Caco-2 (cell line): ENCODE data around the gene TENT5A. TPM values are rescaled to one million over a fixed set of nuclear protein-coding genes. Genes with fewer than 3 reads are reported as not detected.

Experiments used
- BruUV-seq: library from RNA; stranded (reverse); fragments of 400-500 nt; replicated peaks from 2 replicates; lab custom pipeline; 2021; lab: Mats Ljungman, UMichigan
- CTCF ChIA-PET: fragments of 300-600 bp; sonication (Branson Sonifier 250); formaldehyde crosslinking; loops from one replicate; lab custom pipeline; 2022; ENCODE audit warnings: antibody characterized with exemption; lab: Charles Lee
- POLR2A ChIA-PET: fragments of 300-600 bp; sonication (Branson Sonifier 250); formaldehyde crosslinking; loops from one replicate; lab custom pipeline; 2022; ENCODE audit warnings: antibody characterized with exemption; lab: Charles Lee
- DNase-seq, 2 experiments: peaks; one replicate each; pipeline versions ENCODE4 v3.0.0 to v3.0.0-alpha.2; 2020 to 2022
- H3K27me3 ChIP-seq: replicated peaks from 2 replicates; pipeline ENCODE4 v1.6.0; 2011; ENCODE audit warnings: low read length; ENCODE audit not compliant: control insufficient read depth, insufficient read depth
- H3K36me3 ChIP-seq: 2 replicates; pipeline ENCODE4 v1.5.1; 2011; ENCODE audit warnings: low read length; ENCODE audit not compliant: control insufficient read depth, insufficient read depth
- H3K4me1 ChIP-seq: fragments of 250-450 bp; sonication (Bioruptor Pico); 2 replicates; pipeline ENCODE4 v1.5.1; 2020; ENCODE audit warnings: mild to moderate bottlenecking
- H3K4me3 ChIP-seq: 2 replicates; pipeline ENCODE4 v1.5.1; 2011; ENCODE audit warnings: low read depth, mild to moderate bottlenecking, control low read depth, low read length
- H3K9me3 ChIP-seq: fragments of 250-450 bp; sonication (Bioruptor Pico); 2 replicates; pipeline ENCODE4 v1.5.1; 2020; ENCODE audit warnings: mild to moderate bottlenecking, moderate library complexity
- H3K27ac Mint-ChIP-seq: one replicate; pipeline ENCODE4 v1.8.0; 2022; ENCODE audit warnings: mixed read lengths; ENCODE audit not compliant: unreplicated experiment
- H3K27me3 Mint-ChIP-seq: one replicate; pipeline ENCODE4 v1.8.0; 2022; ENCODE audit warnings: mixed read lengths; ENCODE audit not compliant: insufficient read depth, unreplicated experiment
- H3K36me3 Mint-ChIP-seq: one replicate; pipeline ENCODE4 v1.8.0; 2022; ENCODE audit warnings: mild to moderate bottlenecking, mixed read lengths; ENCODE audit not compliant: insufficient read depth, unreplicated experiment
- H3K4me1 Mint-ChIP-seq: one replicate; pipeline ENCODE4 v1.8.0; 2022; ENCODE audit warnings: low read depth, mixed read lengths; ENCODE audit not compliant: unreplicated experiment
- H3K4me3 Mint-ChIP-seq: one replicate; pipeline ENCODE4 v1.8.0; 2022; ENCODE audit warnings: mild to moderate bottlenecking, moderate library complexity, mixed read lengths; ENCODE audit not compliant: unreplicated experiment
- H3K9me3 Mint-ChIP-seq: one replicate; pipeline ENCODE4 v1.8.0; 2022; ENCODE audit warnings: mixed read lengths; ENCODE audit not compliant: unreplicated experiment
- CTCF ChIP-seq, 2 experiments: fragments of 200-600 bp in 1 of 2; IDR thresholded peaks; 1 replicate in 1 of 2; 2 replicates in 1 of 2; pipeline versions ENCODE4 v1.5.1 to v1.8.0; 2011 to 2022; ENCODE audit warnings: antibody characterized with exemption in 1 of 2, control low read depth in 1 of 2, inconsistent platforms in 1 of 2, low read depth in 1 of 2, low read length in 1 of 2, mild to moderate bottlenecking in 1 of 2, moderate library complexity in 1 of 2; ENCODE audit not compliant: insufficient read depth in 1 of 2, severe bottlenecking in 1 of 2, unreplicated experiment in 1 of 2
- intact Hi-C: fragments of 100-400 bp; cut with micrococcal nuclease; formaldehyde crosslinking; loops from one replicate; pipeline ENCODE4 v1.10.0; 2022; ENCODE audit not compliant: unreplicated experiment
- total RNA-seq: library from RNA; stranded (reverse); gene quantifications from 2 replicates; pipeline ENCODE4 v1.2.3, GENCODE V29; 2022

Gene TENT5A
- total RNA-seq, 1 experiment from 2014 or later, result 45.0 TPM

GRCh38 chr6:81787313-81788068 is 35.0 kb upstream of the TENT5A start:
- no peak overlapping the region for H3K27ac Mint-ChIP-seq
- DNase-seq, result no peak
- H3K9me3 ChIP-seq, result no peaks in the 10 kb centered on the region

GRCh38 chr6:81786150-81786549 is 33.7 kb upstream of the TENT5A start:
- Histone ChIP-seq H3K4me1 (peaks cover 51% of the 10 kb centered on the region), H3K4me3 (no peak overlapping the region), H3K9me3 (no peaks in the 10 kb centered on the region), H3K36me3 (no peaks in the 10 kb centered on the region), H3K27me3 (no peaks in the 10 kb centered on the region)
- TF ChIP-seq CTCF (IDR thresholded peaks at IDR 0.05; ENCODE audit: insufficient read depth in 1 of 2, low read depth in 1 of 2, low read length in 1 of 2, severe bottlenecking in 1 of 2, unreplicated experiment in 1 of 2), result no peak
- H3K36me3 Mint-ChIP-seq, result no peaks in the 10 kb centered on the region
- H3K27ac Mint-ChIP-seq, result no peak overlapping the region
- peaks cover 35% of the 10 kb centered on the region for H3K4me1 Mint-ChIP-seq
- intact Hi-C loops, result loop anchor here (2.0 kb wide), 1 partner anchor 31 kb away; no protein-coding TSS in a partner anchor
- ChIA-PET POLR2A (no interaction called here), CTCF (no interaction called here)
- DNase-seq, result no peak
- H3K27me3 Mint-ChIP-seq, result no peaks in the 10 kb centered on the region
- no TSS peak for BruUV-seq
- no peak overlapping the region for H3K4me3 Mint-ChIP-seq
- no peaks in the 10 kb centered on the region for H3K9me3 Mint-ChIP-seq

More at GRCh38 chr6:81787313-81788068, 35.0 kb upstream of the TENT5A start:
- Histone ChIP-seq H3K4me3 (no peak overlapping the region), H3K4me1 (peaks cover 51% of the 10 kb centered on the region), H3K27me3 (no peaks in the 10 kb centered on the region), H3K36me3 (no peaks in the 10 kb centered on the region)
- POLR2A ChIA-PET, result no interaction called here
- TF ChIP-seq CTCF (IDR thresholded peaks at IDR 0.05; ENCODE audit: insufficient read depth in 1 of 2, low read depth in 1 of 2, low read length in 1 of 2, severe bottlenecking in 1 of 2, unreplicated experiment in 1 of 2), result no peak
- intact Hi-C loops, result loop anchor here (2.0 kb wide), 1 partner anchor 29 kb away; no protein-coding TSS in a partner anchor
- CTCF ChIA-PET, result no interaction called here
- Mint-ChIP-seq H3K36me3 (no peaks in the 10 kb centered on the region), H3K4me1 (peaks cover 35% of the 10 kb centered on the region), H3K9me3 (no peaks in the 10 kb centered on the region), H3K27me3 (no peaks in the 10 kb centered on the region), H3K4me3 (no peak overlapping the region)
- BruUV-seq, result no TSS peak

GRCh38 chr6:81785377-81785776 is 32.9 kb upstream of the TENT5A start:
- no peaks in the 10 kb centered on the region for H3K36me3 ChIP-seq
- ChIA-PET CTCF (no interaction called here), POLR2A (no interaction called here)
- no peak for DNase-seq
- H3K9me3 ChIP-seq, result no peaks in the 10 kb centered on the region
- Mint-ChIP-seq H3K4me1 (peaks cover 35% of the 10 kb centered on the region), H3K27me3 (no peaks in the 10 kb centered on the region), H3K36me3 (no peaks in the 10 kb centered on the region), H3K9me3 (no peaks in the 10 kb centered on the region), H3K27ac (no peak overlapping the region), H3K4me3 (no peak overlapping the region)
- TF ChIP-seq CTCF (IDR thresholded peaks at IDR 0.05; ENCODE audit: insufficient read depth in 1 of 2, low read depth in 1 of 2, low read length in 1 of 2, severe bottlenecking in 1 of 2, unreplicated experiment in 1 of 2), result no peak
- H3K4me3 ChIP-seq, result no peak overlapping the region
- no peaks in the 10 kb centered on the region for H3K27me3 ChIP-seq
- H3K4me1 ChIP-seq, result peaks cover 51% of the 10 kb centered on the region
- no TSS peak for BruUV-seq
- intact Hi-C loops, result no loop called here
